Stimulated activated naive CD8-positive, alpha-beta T cell treated with anti-CD3 and anti-CD28 coated beads, Interleukin-15, amount 100 ng/mL, for 72 hours (primary cell): Measurements from ENCODE around the gene MPRIP.

ENCODE experiments used
- ATAC-seq: fragments of 150-1000 bp; cut with Tn5 transposase; 2 replicates; pipeline ENCODE4 v1.10.0; 2021; ENCODE audit warnings: mild to moderate bottlenecking, moderate library complexity
- DNase-seq, 2 donors: peaks; one replicate each; pipeline ENCODE4 v3.0.0; 2021 to 2022
- H3K27ac Mint-ChIP-seq, 2 donors: one replicate each; pipeline ENCODE4 v1.8.0; 2022; ENCODE audit warnings: mild to moderate bottlenecking in 2 of 2, mixed read lengths in 2 of 2, moderate library complexity in 2 of 2
- H3K27me3 Mint-ChIP-seq: one replicate; pipeline ENCODE4 v1.8.0; 2022; ENCODE audit warnings: mixed read lengths
- H3K4me1 Mint-ChIP-seq: one replicate; pipeline ENCODE4 v1.8.0; 2022; ENCODE audit warnings: mild to moderate bottlenecking, mixed read lengths
- H3K4me3 Mint-ChIP-seq, 2 donors: one replicate each; pipeline ENCODE4 v1.8.0; 2022; ENCODE audit warnings: mild to moderate bottlenecking in 2 of 2, mixed read lengths in 2 of 2, moderate library complexity in 1 of 2
- H3K9me3 Mint-ChIP-seq, 2 donors: one replicate each; pipeline ENCODE4 v1.8.0; 2022; ENCODE audit warnings: mixed read lengths in 2 of 2

MPRIP gene

GRCh38 chr17:17020821-17021193, 21.4 kb upstream of the MPRIP start:
- H3K9me3 Mint-ChIP-seq: no peaks in the 10 kb centered on the region
- DNase-seq (no peak), ATAC-seq (no peak)
- H3K4me3 Mint-ChIP-seq: no peak overlapping the region
- H3K27me3 Mint-ChIP-seq: no peaks in the 10 kb centered on the region
- H3K27ac Mint-ChIP-seq: no peak overlapping the region
- peaks cover 29% of the 10 kb centered on the region for H3K4me1 Mint-ChIP-seq

- ATAC-seq: no peak
- no peaks in the 10 kb centered on the region for H3K9me3 Mint-ChIP-seq
- no peaks in the 10 kb centered on the region for H3K27me3 Mint-ChIP-seq
- DNase-seq: no peak
- H3K4me3 Mint-ChIP-seq: no peak overlapping the region
- H3K4me1 Mint-ChIP-seq: peaks cover 24% of the 10 kb centered on the region
- no peak overlapping the region for H3K27ac Mint-ChIP-seq
Measured at GRCh38 chr17:17021194-17021863, 20.9 kb upstream of the MPRIP start.

- ATAC-seq (no peak), DNase-seq (no peak)
- Mint-ChIP-seq H3K4me1 (peaks cover 17% of the 10 kb centered on the region), H3K27ac (no peak overlapping the region), H3K9me3 (no peaks in the 10 kb centered on the region), H3K27me3 (no peaks in the 10 kb centered on the region), H3K4me3 (no peak overlapping the region)
Measured at GRCh38 chr17:17022011-17022410, 20.2 kb upstream of the MPRIP start.

- no peak for ATAC-seq
Measured at GRCh38 chr17:17022456-17022855, 19.8 kb upstream of the MPRIP start.

GRCh38 chr17:17024778-17025300, 17.4 kb upstream of the MPRIP start:
- no peaks in the 10 kb centered on the region for H3K4me1 Mint-ChIP-seq
- no peak for ATAC-seq
- no peaks in the 10 kb centered on the region for H3K27me3 Mint-ChIP-seq
- no peak overlapping the region for H3K27ac Mint-ChIP-seq
- no peak overlapping the region for H3K4me3 Mint-ChIP-seq
- DNase-seq: no peak
- H3K9me3 Mint-ChIP-seq: no peaks in the 10 kb centered on the region

More at GRCh38 chr17:17022456-17022855, 19.8 kb upstream of the MPRIP start:
- H3K27me3 Mint-ChIP-seq: no peaks in the 10 kb centered on the region
- peaks cover 13% of the 10 kb centered on the region for H3K4me1 Mint-ChIP-seq
- DNase-seq: no peak
- no peak overlapping the region for H3K27ac Mint-ChIP-seq
- no peak overlapping the region for H3K4me3 Mint-ChIP-seq
- H3K9me3 Mint-ChIP-seq: no peaks in the 10 kb centered on the region

- H3K27me3 Mint-ChIP-seq: no peaks in the 10 kb centered on the region
- ATAC-seq (no peak), DNase-seq (no peak)
- H3K27ac Mint-ChIP-seq: peak overlapping the region in 1 of 2 donors; percentile 38
- H3K4me1 Mint-ChIP-seq: no peaks in the 10 kb centered on the region
- H3K9me3 Mint-ChIP-seq: no peaks in the 10 kb centered on the region
- no peak overlapping the region for H3K4me3 Mint-ChIP-seq
Measured at GRCh38 chr17:17025621-17026020, 16.6 kb upstream of the MPRIP start.

GRCh38 chr17:17026163-17026562, 16.1 kb upstream of the MPRIP start:
- DNase-seq: no peak
- Mint-ChIP-seq H3K4me3 (no peak overlapping the region), H3K27me3 (no peaks in the 10 kb centered on the region), H3K9me3 (no peaks in the 10 kb centered on the region), H3K27ac (no peak overlapping the region), H3K4me1 (no peaks in the 10 kb centered on the region)
- no peak for ATAC-seq

GRCh38 chr17:17027442-17028058, 14.7 kb upstream of the MPRIP start:
- no peak overlapping the region for H3K4me3 Mint-ChIP-seq
- ATAC-seq (no peak), DNase-seq (no peak)
- no peaks in the 10 kb centered on the region for H3K27me3 Mint-ChIP-seq
- no peak overlapping the region for H3K27ac Mint-ChIP-seq
- H3K4me1 Mint-ChIP-seq: no peaks in the 10 kb centered on the region
- no peaks in the 10 kb centered on the region for H3K9me3 Mint-ChIP-seq

- Mint-ChIP-seq H3K4me1 (no peaks in the 10 kb centered on the region), H3K27me3 (no peaks in the 10 kb centered on the region), H3K9me3 (no peaks in the 10 kb centered on the region), H3K27ac (no peak overlapping the region), H3K4me3 (no peak overlapping the region)
- ATAC-seq (no peak), DNase-seq (no peak)
Measured at GRCh38 chr17:17028059-17028877, 14.0 kb upstream of the MPRIP start.

GRCh38 chr17:17028878-17029535, 13.2 kb upstream of the MPRIP start:
- no peaks in the 10 kb centered on the region for H3K27me3 Mint-ChIP-seq
- H3K27ac Mint-ChIP-seq: no peak overlapping the region
- H3K9me3 Mint-ChIP-seq: no peaks in the 10 kb centered on the region
- H3K4me1 Mint-ChIP-seq: no peaks in the 10 kb centered on the region
- ATAC-seq: no peak
- H3K4me3 Mint-ChIP-seq: no peak overlapping the region
- no peak for DNase-seq

GRCh38 chr17:17029938-17030337, 12.3 kb upstream of the MPRIP start:
- no peaks in the 10 kb centered on the region for H3K9me3 Mint-ChIP-seq
- no peaks in the 10 kb centered on the region for H3K4me1 Mint-ChIP-seq
- no peak overlapping the region for H3K27ac Mint-ChIP-seq
- ATAC-seq (no peak), DNase-seq (no peak)
- no peak overlapping the region for H3K4me3 Mint-ChIP-seq
- H3K27me3 Mint-ChIP-seq: no peaks in the 10 kb centered on the region

- Mint-ChIP-seq H3K9me3 (no peaks in the 10 kb centered on the region), H3K4me3 (no peak overlapping the region), H3K27ac (no peak overlapping the region), H3K27me3 (no peaks in the 10 kb centered on the region), H3K4me1 (no peaks in the 10 kb centered on the region)
- ATAC-seq (no peak), DNase-seq (no peak)
Measured at GRCh38 chr17:17030515-17031211, 11.6 kb upstream of the MPRIP start.

- H3K4me1 Mint-ChIP-seq: no peaks in the 10 kb centered on the region
- no peak overlapping the region for H3K27ac Mint-ChIP-seq
- H3K9me3 Mint-ChIP-seq: no peaks in the 10 kb centered on the region
- no peak for DNase-seq
- no peaks in the 10 kb centered on the region for H3K27me3 Mint-ChIP-seq
- no peak for ATAC-seq
- no peak overlapping the region for H3K4me3 Mint-ChIP-seq
Measured at GRCh38 chr17:17032131-17032692, 10.0 kb upstream of the MPRIP start.

- no peak for DNase-seq
- ATAC-seq: no peak
- Mint-ChIP-seq H3K27ac (no peak overlapping the region), H3K27me3 (no peaks in the 10 kb centered on the region), H3K9me3 (no peaks in the 10 kb centered on the region), H3K4me3 (no peak overlapping the region), H3K4me1 (no peaks in the 10 kb centered on the region)
Measured at GRCh38 chr17:17033466-17033865, 8.8 kb upstream of the MPRIP start.

- no peaks in the 10 kb centered on the region for H3K4me1 Mint-ChIP-seq
- H3K9me3 Mint-ChIP-seq: no peaks in the 10 kb centered on the region
- ATAC-seq (no peak), DNase-seq (no peak)
- H3K4me3 Mint-ChIP-seq: no peak overlapping the region
- H3K27ac Mint-ChIP-seq: no peak overlapping the region
- no peaks in the 10 kb centered on the region for H3K27me3 Mint-ChIP-seq
Measured at GRCh38 chr17:17034026-17034425, 8.2 kb upstream of the MPRIP start.
